Cardiac muscle cell (in vitro differentiated cells and primary cell): ENCODE measurements around the gene HDLBP. TPM values are rescaled to one million over a fixed set of nuclear protein-coding genes. Genes with fewer than 3 reads are reported as not detected.

Experiments
- DNase-seq, 2 donors: peaks; one replicate each; pipeline versions ENCODE4 v3.0.0 to v3.0.0-alpha.2; 2010 to 2017; ENCODE audit warnings: low read depth in 1 of 2, low spot score in 1 of 2
- H3K27ac ChIP-seq: fragments of 200-600 bp; sonication (generic); 2 replicates; pipeline ENCODE4 v1.5.1; 2016
- H3K27me3 ChIP-seq: fragments of 200-600 bp; sonication (generic); 2 replicates; pipeline ENCODE4 v1.6.0; 2016; ENCODE audit warnings: control low read depth
- H3K36me3 ChIP-seq: fragments of 200-600 bp; sonication (generic); 2 replicates; pipeline ENCODE4 v1.5.1; 2016; ENCODE audit warnings: control low read depth
- H3K4me1 ChIP-seq: fragments of 200-600 bp; sonication (generic); 2 replicates; pipeline ENCODE4 v1.8.1; 2017; ENCODE audit warnings: low read depth, mild to moderate bottlenecking, mixed run types
- H3K4me3 ChIP-seq: fragments of 200-600 bp; sonication (generic); 2 replicates; pipeline ENCODE4 v1.5.1; 2016; ENCODE audit warnings: mild to moderate bottlenecking
- H3K9me3 ChIP-seq: fragments of 200-600 bp; sonication (generic); 2 replicates; pipeline ENCODE4 v1.5.1; 2017; ENCODE audit warnings: low read depth, mild to moderate bottlenecking, control low read depth
- CTCF ChIP-seq: IDR thresholded peaks from 2 replicates; pipeline ENCODE4 v1.5.1; 2012; ENCODE audit warnings: low read depth, mild to moderate bottlenecking, low read length
- polyA plus RNA-seq: library from polyadenylated mRNA; unstranded; fragments of >200 nt; fragmentation: Nextera tagmentation; extraction: Ambion mirVana; gene quantifications from 2 replicates; pipeline ENCODE4 v1.2.1, GENCODE V29; 2016
- total RNA-seq: library from RNA; depleted of rRNA; stranded (reverse); fragments of >200 nt; gene quantifications from 2 replicates; pipeline ENCODE4 v1.2.3, GENCODE V29; 2016

Gene HDLBP
- total and polyA plus RNA-seq, 2 experiments from 2014 or later, result 261 to 313 TPM

- no peak for TF ChIP-seq CTCF
- H3K36me3 ChIP-seq, result peaks cover 28% of the 10 kb centered on the region
Observed at GRCh38 chr2:241227594-241227993, 87.9 kb downstream of the HDLBP start.

GRCh38 chr2:241226723-241227572 is 88.5 kb downstream of the HDLBP start:
- H3K27ac ChIP-seq, result peak overlapping the region; percentile 39
- H3K36me3 ChIP-seq, result peaks cover 25% of the 10 kb centered on the region
- peak in 1 of 2 donors; percentile 62 for DNase-seq
- no peaks in the 10 kb centered on the region for H3K27me3 ChIP-seq
- no peaks in the 10 kb centered on the region for H3K9me3 ChIP-seq
- no peak overlapping the region for H3K4me3 ChIP-seq
- peaks cover 3% of the 10 kb centered on the region for H3K4me1 ChIP-seq
- no peak for TF ChIP-seq CTCF

More at GRCh38 chr2:241227594-241227993, 87.9 kb downstream of the HDLBP start:
- Histone ChIP-seq H3K4me3 (no peak overlapping the region), H3K9me3 (no peaks in the 10 kb centered on the region), H3K27ac (peak overlapping the region; percentile 39), H3K4me1 (peaks cover 3% of the 10 kb centered on the region), H3K27me3 (no peaks in the 10 kb centered on the region)
- no peak for DNase-seq

- H3K9me3 ChIP-seq, result no peaks in the 10 kb centered on the region
- peaks cover 25% of the 10 kb centered on the region for H3K36me3 ChIP-seq
- no peaks in the 10 kb centered on the region for H3K27me3 ChIP-seq
- no peak overlapping the region for H3K27ac ChIP-seq
- TF ChIP-seq CTCF, result no peak
- no peak overlapping the region for H3K4me3 ChIP-seq
- peaks cover 3% of the 10 kb centered on the region for H3K4me1 ChIP-seq
- no peak for DNase-seq
Observed at GRCh38 chr2:241225983-241226382, 89.5 kb downstream of the HDLBP start.

- no peak overlapping the region for H3K4me3 ChIP-seq
- no peak for DNase-seq
- no peaks in the 10 kb centered on the region for H3K9me3 ChIP-seq
- no peaks in the 10 kb centered on the region for H3K27me3 ChIP-seq
- no peak for TF ChIP-seq CTCF
- H3K4me1 ChIP-seq, result peaks cover 3% of the 10 kb centered on the region
- no peak overlapping the region for H3K27ac ChIP-seq
- H3K36me3 ChIP-seq, result peaks cover 22% of the 10 kb centered on the region
Observed at GRCh38 chr2:241225545-241225944, 89.9 kb downstream of the HDLBP start.

GRCh38 chr2:241224851-241225438 is 90.5 kb downstream of the HDLBP start:
- H3K36me3 ChIP-seq, result peaks cover 17% of the 10 kb centered on the region
- no peak for DNase-seq
- no peak for TF ChIP-seq CTCF
- no peak overlapping the region for H3K27ac ChIP-seq
- H3K27me3 ChIP-seq, result no peaks in the 10 kb centered on the region
- H3K4me1 ChIP-seq, result peaks cover 3% of the 10 kb centered on the region
- H3K9me3 ChIP-seq, result no peaks in the 10 kb centered on the region
- H3K4me3 ChIP-seq, result no peak overlapping the region
